ENCODE data around the gene HOXA2.

DNA sequence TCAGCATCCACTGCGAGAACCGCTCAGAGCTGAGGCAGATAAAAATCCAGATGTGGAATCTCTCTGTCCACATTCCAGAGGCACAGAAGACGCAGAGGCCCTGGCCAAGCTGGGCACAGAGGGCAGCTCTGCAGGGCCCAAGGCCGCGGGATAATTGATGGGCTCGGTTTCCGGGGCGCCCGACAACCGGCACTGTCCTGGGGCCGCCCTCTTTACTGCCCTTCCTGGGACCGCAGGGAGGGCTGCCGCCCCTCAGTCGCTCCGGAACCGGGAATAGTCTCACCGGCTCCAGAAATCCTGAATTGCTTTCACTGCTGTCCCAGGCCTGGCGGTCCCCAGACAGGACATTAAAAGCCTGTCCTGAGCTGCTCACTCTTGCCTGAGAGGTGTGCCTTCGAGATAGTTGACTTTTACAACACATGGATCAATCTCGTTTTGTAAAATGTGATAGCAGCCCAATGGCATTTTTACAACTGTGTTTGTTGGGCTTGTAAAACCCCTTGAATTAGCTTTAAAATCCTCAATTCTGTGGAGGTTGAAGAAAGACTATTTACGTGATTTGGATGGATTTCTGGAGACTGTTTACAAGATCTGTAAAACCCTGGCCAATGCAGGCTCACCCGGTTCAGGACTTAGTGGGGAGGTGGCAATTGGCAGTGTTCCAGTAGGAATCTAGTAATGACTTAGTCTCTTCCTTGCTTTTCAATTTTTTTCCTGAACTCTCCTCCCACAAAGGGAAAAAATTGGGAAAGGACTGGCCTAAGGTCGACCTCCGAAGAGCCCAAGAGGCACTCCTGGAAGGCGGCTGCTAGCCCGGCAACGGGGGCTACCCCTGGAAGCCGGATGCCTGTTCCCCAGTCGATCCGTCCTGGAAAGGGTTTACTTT is 46.5 kb upstream of the HOXA2 start:
- TF ChIP-seq TARDBP (IDR thresholded peaks at IDR 0.05): no peak
- no peak for TF ChIP-seq SUZ12 (IDR thresholded peaks at IDR 0.05)
- no peak for TF ChIP-seq HDGF (IDR thresholded peaks at IDR 0.05; ENCODE audit: borderline replicate concordance)
- TF ChIP-seq FOXK2 (IDR thresholded peaks at IDR 0.05): no peak
- no peak for TF ChIP-seq NFRKB (IDR thresholded peaks at IDR 0.05)
- peak; percentile 44; the same call in 1 of the 2 replicates for TF ChIP-seq ARNT (IDR thresholded peaks at IDR 0.05)
- TF ChIP-seq FOXM1 (IDR thresholded peaks at IDR 0.05; ENCODE audit: borderline replicate concordance): no peak
- TF ChIP-seq SP1 (IDR thresholded peaks at IDR 0.05): no peak
